Endothelial cell of umbilical vein (primary cell): ENCODE data around the gene CSRP1. TPM values are rescaled to one million over a fixed set of nuclear protein-coding genes. Genes with fewer than 3 reads are reported as not detected.
A peak's percentile ranks its signal among the peaks of the same experiment; 100 is the strongest.

ENCODE experiments used
- BruUV-seq: library from RNA; stranded (reverse); fragments of 400-500 nt; replicated peaks from 2 replicates; lab custom pipeline; 2021; lab: Mats Ljungman, UMichigan
- CTCF ChIA-PET: fragments of 300-600, 350-600 bp; sonication (Branson Sonifier 250); formaldehyde crosslinking; loops from one replicate; lab custom pipeline; 2021; ENCODE audit warnings: antibody characterized with exemption, inconsistent platforms; lab: Charles Lee
- POLR2A ChIA-PET: fragments of 300-600, 350-600 bp; sonication (Branson Sonifier 250); formaldehyde crosslinking; loops from one replicate; lab custom pipeline; 2021; ENCODE audit warnings: antibody characterized with exemption, inconsistent platforms; lab: Charles Lee
- DNase-seq: peaks from one replicate; pipeline ENCODE4 v3.0.0-alpha.2; 2011; ENCODE audit warnings: low read depth, low spot score
- FAIRE-seq: peaks from 2 replicates; lab custom pipeline; 2011; peaks lifted over from hg19 to GRCh38; lab: Jason Lieb, UNC
- H2AFZ ChIP-seq: 2 replicates; pipeline ENCODE4 v1.6.0; 2012; ENCODE audit warnings: low read depth, low read length, control low read depth, inconsistent platforms
- H3K27ac ChIP-seq: 2 replicates; pipeline ENCODE4 v1.5.1; 2011; ENCODE audit warnings: low read depth, mild to moderate bottlenecking, control low read depth, low read length, moderate library complexity; ENCODE audit not compliant: insufficient read depth
- H3K27me3 ChIP-seq, 2 experiments: 2 replicates each; pipeline versions ENCODE4 v1.6.0 to v1.6.1; 2011; ENCODE audit warnings: low read length in 2 of 2, mixed read lengths in 1 of 2; ENCODE audit not compliant: control insufficient read depth in 2 of 2, insufficient read depth in 2 of 2
- H3K36me3 ChIP-seq, 2 experiments: 2 replicates in 1 of 2; 3 replicates in 1 of 2; pipeline ENCODE4 v1.5.1; 2011; ENCODE audit warnings: low read length in 2 of 2, mild to moderate bottlenecking in 1 of 2, moderate library complexity in 1 of 2; ENCODE audit not compliant: control insufficient read depth in 2 of 2, insufficient read depth in 2 of 2; ENCODE audit errors: extremely low read depth in 1 of 2
- H3K4me1 ChIP-seq: 3 replicates; pipeline ENCODE4 v1.5.1; 2011; ENCODE audit warnings: mild to moderate bottlenecking, low read length; ENCODE audit not compliant: control insufficient read depth, insufficient read depth; ENCODE audit errors: extremely low read depth
- H3K4me2 ChIP-seq: 2 replicates; pipeline ENCODE4 v1.6.1; 2011; ENCODE audit warnings: low read length, control low read depth, mixed read lengths; ENCODE audit not compliant: insufficient read depth
- H3K4me3 ChIP-seq, 3 experiments: fragments of 200-600 bp in 1 of 3; sonication (generic), shearing (Covaris generic) in 1 of 3; replicated peaks in 1 of 3; 2 replicates each; pipeline ENCODE4 v1.5.1; 2011 to 2016; ENCODE audit warnings: control low read depth in 3 of 3, low read length in 3 of 3, mild to moderate bottlenecking in 2 of 3, inconsistent platforms in 1 of 3, low read depth in 1 of 3, moderate library complexity in 1 of 3; ENCODE audit not compliant: insufficient read depth in 1 of 3
- H3K79me2 ChIP-seq: 2 replicates; pipeline ENCODE4 v1.6.0; 2012; ENCODE audit warnings: low read length, inconsistent platforms; ENCODE audit not compliant: control insufficient read depth, insufficient read depth
- H3K9ac ChIP-seq: replicated peaks from 2 replicates; pipeline ENCODE3; 2011; ENCODE audit warnings: low read length, control low read depth; ENCODE audit not compliant: insufficient read depth; ENCODE audit errors: extremely low read depth
- H3K9me1 ChIP-seq: replicated peaks from 3 replicates; pipeline ENCODE4 v1.6.0; 2011; ENCODE audit warnings: mild to moderate bottlenecking, low read length; ENCODE audit not compliant: control insufficient read depth, insufficient read depth; ENCODE audit errors: extremely low read depth
- H3K9me3 ChIP-seq: replicated peaks from 2 replicates; pipeline ENCODE4 v1.5.1; 2012; ENCODE audit warnings: low read length, inconsistent platforms; ENCODE audit not compliant: control insufficient read depth, insufficient read depth
- H4K20me1 ChIP-seq: replicated peaks from 2 replicates; pipeline ENCODE3; 2011; ENCODE audit warnings: mild to moderate bottlenecking, low read length; ENCODE audit not compliant: control insufficient read depth, insufficient read depth; ENCODE audit errors: extremely low read depth
- EZH2 ChIP-seq: IDR thresholded peaks from 2 replicates; pipeline ENCODE4 v1.6.1; 2012; ENCODE audit warnings: borderline replicate concordance, low read depth, mild to moderate bottlenecking, moderate library complexity, low read length, inconsistent platforms; ENCODE audit not compliant: severe bottlenecking
- POLR2AphosphoS5 ChIP-seq: IDR thresholded peaks from 2 replicates; pipeline ENCODE4 v1.6.1; 2012; ENCODE audit warnings: low read depth, mild to moderate bottlenecking, control low read depth, low read length, moderate library complexity; ENCODE audit not compliant: insufficient read depth
- dilution Hi-C: fragments of 300-500 bp; cut with MboI; formaldehyde crosslinking; loops from one replicate; pipeline ENCODE4 v1.15.0; 2019; ENCODE audit warnings: low sequenced_read_pairs; ENCODE audit not compliant: extremely low pct_ligation_motif_present
- intact Hi-C: fragments of 100-400 bp; cut with micrococcal nuclease; formaldehyde crosslinking; loops from one replicate; pipeline ENCODE4 v1.10.0; 2022
- polyA plus RNA-seq, 4 experiments: library from polyadenylated mRNA; depleted of rRNA in 3 of 4; stranded (reverse) in 3 of 4; unstranded in 1 of 4; fragments of >200 nt; gene quantifications; 2 replicates each; pipeline versions ENCODE4 v1.2.1 to v1.2.3, GENCODE V29; 2011 to 2012; ENCODE audit warnings: missing spikeins in 1 of 4
- total RNA-seq: library from RNA; stranded (reverse); gene quantifications from 2 replicates; pipeline ENCODE4 v1.2.3, GENCODE V29; 2021
- TF ChIP-seq, protein P1 (sequence below), 2 donors: IDR thresholded peaks; 1 replicate in 1 of 2; 2 replicates in 1 of 2; pipeline ENCODE4 v1.5.1; 2011; ENCODE audit warnings: low read length in 2 of 2, mild to moderate bottlenecking in 2 of 2, moderate library complexity in 2 of 2, control low read depth in 1 of 2, inconsistent platforms in 1 of 2, low read depth in 1 of 2; ENCODE audit not compliant: insufficient read depth in 1 of 2; ENCODE audit errors: extremely low read depth in 1 of 2

The CSRP1 gene
- total and polyA plus RNA-seq, 2 donors (not counting 3 experiments of a cell fraction or from before 2014, with no cell fraction given) = 393 to 510 TPM

DNA sequence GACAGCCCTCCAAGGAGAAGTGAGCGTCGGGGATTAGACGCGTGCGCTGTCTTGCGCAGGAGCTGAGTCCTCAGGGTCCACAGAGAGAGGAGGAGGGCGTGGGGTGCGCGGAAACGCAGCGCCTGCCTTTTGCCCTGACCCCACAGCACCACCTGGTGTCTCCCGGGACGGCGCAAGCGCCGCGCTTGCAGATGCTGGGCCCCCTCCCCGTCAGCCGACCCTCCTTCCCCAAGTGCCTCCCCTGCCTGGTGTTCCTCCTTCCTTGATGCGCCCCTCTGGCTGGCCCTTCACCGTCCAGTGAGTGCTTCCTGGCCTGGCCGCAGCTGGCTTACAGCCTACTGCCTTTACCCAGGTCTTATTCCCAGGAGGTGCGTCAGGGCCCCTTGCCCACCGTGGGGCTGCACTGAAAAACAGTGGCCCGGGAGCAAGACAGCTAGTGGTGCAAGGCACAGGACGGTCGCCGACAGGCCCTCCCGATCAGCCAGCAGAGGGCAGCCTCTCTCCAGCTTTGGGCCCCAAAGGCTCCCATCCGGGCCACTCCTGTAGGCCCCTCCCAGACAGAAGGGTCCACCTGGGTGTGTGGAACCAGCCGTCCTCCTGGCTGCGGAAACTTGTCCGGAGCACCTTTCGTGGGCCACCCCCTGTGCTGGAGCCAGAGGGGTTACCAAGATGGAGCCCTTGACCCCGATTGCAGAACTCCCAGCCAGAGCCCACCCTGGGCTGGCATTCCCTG, 25.0 kb downstream of the CSRP1 start:
- Histone ChIP-seq H3K27me3 (peaks cover 0 to 3% of the 10 kb centered on the region in 2 experiments), H2AFZ (no peak overlapping the region), H3K9me3 (no peaks in the 10 kb centered on the region), H3K79me2 (peaks cover 2% of the 10 kb centered on the region), H3K9me1 (no peaks in the 10 kb centered on the region), H3K4me1 (peaks cover 25% of the 10 kb centered on the region), H3K9ac (no peak overlapping the region), H3K4me3 (no peak overlapping the region), H3K27ac (no peak overlapping the region), H3K36me3 (peaks cover 11 to 16% of the 10 kb centered on the region in 2 experiments), H4K20me1 (no peaks in the 10 kb centered on the region), H3K4me2 (no peak overlapping the region)
- DNase-seq (peak; percentile 80), FAIRE-seq (peak; percentile 85)
- CTCF ChIA-PET = interaction anchor here (0.6 to 28.3 kb wide), 36 partner anchors 9 to 311 kb away, joined by 3 to 1317 read pairs (median 4); partner anchors contain the start of genes CSRP1, NAV1 and PHLDA3
- no TSS peak for BruUV-seq
- intact Hi-C loops = loop anchor here (1.0 to 5.0 kb wide), 6 partner anchors 25 to 223 kb away; partner anchors contain the start of gene CSRP1
- POLR2A ChIA-PET = interaction anchor here (1.1 to 2.8 kb wide), 6 partner anchors 10 to 31 kb away, joined by 3 to 30 read pairs (median 6); partner anchors contain the start of genes CSRP1 and PHLDA3
- dilution Hi-C loops = no loop called here
- no peak for TF ChIP-seq EZH2
- TF ChIP-seq, protein P1, sequence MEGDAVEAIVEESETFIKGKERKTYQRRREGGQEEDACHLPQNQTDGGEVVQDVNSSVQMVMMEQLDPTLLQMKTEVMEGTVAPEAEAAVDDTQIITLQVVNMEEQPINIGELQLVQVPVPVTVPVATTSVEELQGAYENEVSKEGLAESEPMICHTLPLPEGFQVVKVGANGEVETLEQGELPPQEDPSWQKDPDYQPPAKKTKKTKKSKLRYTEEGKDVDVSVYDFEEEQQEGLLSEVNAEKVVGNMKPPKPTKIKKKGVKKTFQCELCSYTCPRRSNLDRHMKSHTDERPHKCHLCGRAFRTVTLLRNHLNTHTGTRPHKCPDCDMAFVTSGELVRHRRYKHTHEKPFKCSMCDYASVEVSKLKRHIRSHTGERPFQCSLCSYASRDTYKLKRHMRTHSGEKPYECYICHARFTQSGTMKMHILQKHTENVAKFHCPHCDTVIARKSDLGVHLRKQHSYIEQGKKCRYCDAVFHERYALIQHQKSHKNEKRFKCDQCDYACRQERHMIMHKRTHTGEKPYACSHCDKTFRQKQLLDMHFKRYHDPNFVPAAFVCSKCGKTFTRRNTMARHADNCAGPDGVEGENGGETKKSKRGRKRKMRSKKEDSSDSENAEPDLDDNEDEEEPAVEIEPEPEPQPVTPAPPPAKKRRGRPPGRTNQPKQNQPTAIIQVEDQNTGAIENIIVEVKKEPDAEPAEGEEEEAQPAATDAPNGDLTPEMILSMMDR (IDR thresholded peaks at IDR 0.05; ENCODE audit: extremely low read depth in 1 of 2, insufficient read depth in 1 of 2, low read depth in 1 of 2, low read length in 2 of 2) = peak; percentile 91 to 92
- TF ChIP-seq POLR2AphosphoS5 = peak; percentile 71
